Fibroblast of pulmonary artery (primary cell): ENCODE data around the gene FBXW5.

ENCODE experiments used
- DNase-seq: peaks from one replicate; pipeline ENCODE4 v3.0.0-alpha.2; 2010; ENCODE audit warnings: low read depth
- H3K4me3 ChIP-seq: replicated peaks from 2 replicates; pipeline ENCODE4 v1.5.1; 2011; ENCODE audit warnings: low read depth, mild to moderate bottlenecking, control low read depth, low read length, moderate library complexity
- TF ChIP-seq, protein P1 (sequence below): IDR thresholded peaks from 2 replicates; pipeline ENCODE4 v1.5.1; 2011; ENCODE audit warnings: mild to moderate bottlenecking, control low read depth, low read length, inconsistent platforms; ENCODE audit errors: missing control alignments

FBXW5 gene, protein sequence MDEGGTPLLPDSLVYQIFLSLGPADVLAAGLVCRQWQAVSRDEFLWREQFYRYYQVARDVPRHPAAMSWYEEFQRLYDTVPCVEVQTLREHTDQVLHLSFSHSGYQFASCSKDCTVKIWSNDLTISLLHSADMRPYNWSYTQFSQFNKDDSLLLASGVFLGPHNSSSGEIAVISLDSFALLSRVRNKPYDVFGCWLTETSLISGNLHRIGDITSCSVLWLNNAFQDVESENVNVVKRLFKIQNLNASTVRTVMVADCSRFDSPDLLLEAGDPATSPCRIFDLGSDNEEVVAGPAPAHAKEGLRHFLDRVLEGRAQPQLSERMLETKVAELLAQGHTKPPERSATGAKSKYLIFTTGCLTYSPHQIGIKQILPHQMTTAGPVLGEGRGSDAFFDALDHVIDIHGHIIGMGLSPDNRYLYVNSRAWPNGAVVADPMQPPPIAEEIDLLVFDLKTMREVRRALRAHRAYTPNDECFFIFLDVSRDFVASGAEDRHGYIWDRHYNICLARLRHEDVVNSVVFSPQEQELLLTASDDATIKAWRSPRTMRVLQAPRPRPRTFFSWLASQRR

DNA sequence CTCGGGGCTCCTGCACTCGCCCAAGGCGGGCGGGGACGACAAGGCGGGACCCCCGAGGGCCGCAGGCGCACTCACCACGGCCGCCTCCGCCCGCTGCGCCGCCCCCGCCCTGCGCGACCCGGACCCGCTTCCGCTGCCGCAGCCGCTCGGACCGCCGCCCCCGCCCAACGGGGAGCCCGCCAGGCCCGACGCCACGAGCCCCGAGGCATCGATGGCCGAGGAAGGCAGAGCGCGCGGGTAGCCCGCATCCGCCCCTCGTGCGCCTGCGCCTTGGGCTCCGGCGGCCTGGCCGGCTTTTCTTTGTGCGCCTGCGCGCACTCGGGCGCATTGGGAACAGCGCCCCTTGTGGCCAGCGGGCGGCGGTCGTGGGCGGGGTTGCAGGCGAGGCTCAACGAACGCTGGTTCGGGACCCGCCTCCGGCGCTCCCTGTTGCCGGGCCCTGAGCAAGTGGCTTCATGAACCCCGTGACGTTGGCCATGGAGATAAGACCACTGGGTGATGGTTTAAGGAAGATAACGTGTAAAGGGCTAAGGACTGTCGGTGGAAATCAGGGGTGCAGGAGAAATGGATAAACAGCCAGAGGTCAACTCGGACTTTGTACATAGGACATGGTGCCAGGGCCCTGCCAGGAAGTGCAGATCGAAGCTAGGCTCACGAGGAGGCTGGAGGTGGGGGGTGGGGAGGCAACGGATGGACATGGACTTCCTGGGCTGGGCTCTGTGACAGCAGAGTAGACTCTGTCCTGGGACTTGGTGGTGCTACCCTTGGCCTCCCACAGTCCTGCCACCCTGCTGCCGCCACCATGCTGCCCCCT, at the start of gene FBXW5, which contains the start of gene C8G:
FBXW5 (minus strand) TSS at position 220 of the 814 bp plus-strand sequence. CDS start 655 bp downstream, outside the sequence.
C8G (plus strand) TSS at position 725 of the 814 bp plus-strand sequence; CDS start at position 803, 78 bp downstream.
- peak within 1 kb of the TSS; percentile 75 for H3K4me3 ChIP-seq
- DNase-seq, result peak; percentile 93
- TF ChIP-seq, protein P1, sequence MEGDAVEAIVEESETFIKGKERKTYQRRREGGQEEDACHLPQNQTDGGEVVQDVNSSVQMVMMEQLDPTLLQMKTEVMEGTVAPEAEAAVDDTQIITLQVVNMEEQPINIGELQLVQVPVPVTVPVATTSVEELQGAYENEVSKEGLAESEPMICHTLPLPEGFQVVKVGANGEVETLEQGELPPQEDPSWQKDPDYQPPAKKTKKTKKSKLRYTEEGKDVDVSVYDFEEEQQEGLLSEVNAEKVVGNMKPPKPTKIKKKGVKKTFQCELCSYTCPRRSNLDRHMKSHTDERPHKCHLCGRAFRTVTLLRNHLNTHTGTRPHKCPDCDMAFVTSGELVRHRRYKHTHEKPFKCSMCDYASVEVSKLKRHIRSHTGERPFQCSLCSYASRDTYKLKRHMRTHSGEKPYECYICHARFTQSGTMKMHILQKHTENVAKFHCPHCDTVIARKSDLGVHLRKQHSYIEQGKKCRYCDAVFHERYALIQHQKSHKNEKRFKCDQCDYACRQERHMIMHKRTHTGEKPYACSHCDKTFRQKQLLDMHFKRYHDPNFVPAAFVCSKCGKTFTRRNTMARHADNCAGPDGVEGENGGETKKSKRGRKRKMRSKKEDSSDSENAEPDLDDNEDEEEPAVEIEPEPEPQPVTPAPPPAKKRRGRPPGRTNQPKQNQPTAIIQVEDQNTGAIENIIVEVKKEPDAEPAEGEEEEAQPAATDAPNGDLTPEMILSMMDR, result peak; percentile 56

DNA sequence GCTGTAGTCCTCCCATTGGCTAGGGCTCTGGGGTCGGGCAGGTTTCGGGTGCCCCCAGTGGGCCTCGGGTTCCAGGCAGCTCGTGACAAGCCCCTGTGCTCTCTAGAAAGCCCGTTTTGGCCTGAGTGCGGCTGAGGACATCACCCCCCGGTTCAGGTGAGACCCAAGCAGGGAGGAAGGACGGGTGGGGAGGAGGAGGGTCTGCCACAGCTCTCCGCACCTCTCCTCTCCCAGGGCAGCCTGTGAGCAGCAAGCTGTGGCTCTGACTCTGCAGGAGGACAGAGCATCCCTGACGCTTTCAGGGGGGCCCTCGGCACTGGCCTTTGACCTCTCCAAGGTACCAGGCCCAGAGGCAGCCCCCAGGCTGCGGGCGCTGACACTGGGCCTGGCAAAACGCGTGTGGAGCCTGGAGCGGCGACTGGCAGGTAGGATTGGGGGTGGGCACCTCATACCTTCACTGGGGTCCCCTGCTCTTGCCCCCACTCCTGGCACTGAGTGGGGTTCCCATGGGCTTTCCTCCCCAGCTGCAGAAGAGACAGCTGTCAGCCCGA, 48.4 kb upstream of the FBXW5 start:
- peak overlapping the region; percentile 69 for H3K4me3 ChIP-seq
- no peak for DNase-seq
- TF ChIP-seq, protein P1, result no peak

DNA sequence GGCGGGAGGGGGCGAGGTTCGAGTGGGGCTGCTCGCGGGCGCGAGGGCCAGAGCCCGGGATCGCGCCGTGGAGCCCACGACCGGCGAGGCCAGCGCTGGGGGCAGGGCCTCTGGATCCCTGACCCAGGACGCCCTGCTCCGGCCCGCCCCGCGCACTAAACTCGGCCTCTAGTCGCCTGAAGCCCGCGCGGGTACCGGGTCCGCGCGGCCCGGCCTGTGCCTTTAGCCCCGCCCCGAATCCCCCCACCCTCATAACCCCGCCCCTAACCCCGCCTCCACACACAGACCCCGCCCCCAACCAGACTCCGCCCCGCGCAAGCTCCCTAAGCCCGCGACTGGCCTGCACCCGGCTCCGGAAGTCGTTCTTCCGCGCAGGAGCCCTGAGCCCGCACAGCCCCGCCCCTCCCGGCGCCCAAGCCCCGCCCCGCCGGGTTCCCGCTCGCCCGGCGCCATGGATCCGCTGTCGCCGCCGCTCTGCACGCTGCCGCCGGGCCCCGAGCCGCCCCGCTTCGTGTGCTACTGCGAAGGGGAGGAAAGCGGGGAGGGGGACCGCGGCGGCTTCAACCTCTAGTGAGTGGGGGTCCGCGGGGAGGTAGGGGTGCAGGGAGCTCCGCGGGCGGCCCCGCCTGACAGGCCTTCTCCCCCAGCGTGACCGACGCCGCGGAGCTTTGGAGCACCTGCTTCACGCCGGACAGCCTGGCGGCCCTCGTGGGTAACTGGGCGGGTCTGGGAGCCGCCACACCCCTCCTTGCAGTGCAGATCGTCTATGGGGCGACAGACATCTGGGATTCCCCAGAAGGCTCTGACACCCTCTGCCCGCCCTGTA, 47.7 kb upstream of the FBXW5 start, which contains the start of gene PAXX:
PAXX (plus strand) TSS at position 430 of the 826 bp plus-strand sequence; CDS start at position 452, 22 bp downstream.
- TF ChIP-seq, protein P1, result no peak
- H3K4me3 ChIP-seq, result peak within 1 kb of the TSS; percentile 69
- DNase-seq, result peak; percentile 88

DNA sequence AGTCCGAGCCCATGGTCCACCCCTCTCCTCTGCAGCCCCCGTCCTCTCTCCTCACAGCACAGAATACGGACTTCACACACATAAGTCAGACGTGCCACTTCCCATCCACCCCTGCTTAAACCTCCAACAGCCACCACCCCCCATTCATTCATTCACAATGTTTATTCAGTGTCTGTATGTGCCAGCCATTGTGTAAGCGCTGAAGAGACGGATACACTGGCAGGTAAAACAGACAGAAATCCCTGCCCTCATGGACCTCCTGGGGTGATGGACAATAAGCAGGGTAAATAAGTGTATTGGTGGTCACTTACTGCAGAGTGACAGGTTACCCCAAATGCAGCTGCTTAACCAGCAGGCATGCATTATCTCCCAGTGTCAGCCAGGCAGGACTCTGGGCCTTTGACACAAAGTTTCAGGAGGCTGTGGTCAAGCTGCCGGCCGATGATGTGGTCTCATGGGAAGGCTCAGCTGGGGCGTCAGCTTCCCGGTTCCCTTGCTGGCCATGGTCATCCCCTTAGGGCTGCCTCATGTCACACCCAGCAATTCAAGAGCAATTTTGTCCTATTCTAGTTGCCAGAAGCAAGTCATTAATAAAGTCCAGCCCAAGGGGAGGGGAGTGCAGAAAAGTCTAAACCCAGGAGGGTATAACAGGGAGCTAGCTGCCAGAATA, 45.8 kb upstream of the FBXW5 start:
- DNase-seq, result no peak
- H3K4me3 ChIP-seq, result no peak overlapping the region
- TF ChIP-seq, protein P1, result no peak

DNA sequence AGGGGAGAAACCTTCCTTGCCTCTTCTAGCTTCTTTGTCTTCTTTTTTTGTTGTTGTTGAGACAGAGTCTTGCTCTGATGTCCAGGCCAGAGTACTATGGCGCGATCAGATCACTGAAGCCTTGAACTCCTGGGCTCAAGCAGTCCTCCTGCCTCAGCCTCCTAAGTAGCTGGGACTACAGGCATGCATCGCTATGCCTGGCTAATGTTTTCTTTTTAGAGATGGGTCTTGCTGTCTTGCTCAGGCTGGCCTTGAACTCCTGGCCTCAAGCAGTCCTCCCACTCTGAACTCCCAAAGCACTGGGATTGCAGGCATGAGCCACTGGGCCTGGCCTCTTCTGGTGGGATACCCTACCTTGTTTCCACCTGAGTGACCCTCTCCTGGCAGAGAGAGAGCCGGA, 44.3 kb upstream of the FBXW5 start:
- TF ChIP-seq, protein P1, result no peak
- no peak overlapping the region for H3K4me3 ChIP-seq
- no peak for DNase-seq
